NOMO-1 (cell line): Measurements from ENCODE around the gene TRNAU1AP.
"Not testable (repeated sequence)": the region's sequence is repeated elsewhere in the genome, so short reads cannot be mapped to it uniquely, and the experiment has no call there.

ENCODE experiments used
- DNase-seq, 2 experiments: peaks; one replicate each; lab custom pipeline; 2025; ENCODE audit not compliant: unreplicated experiment in 2 of 2; lab: John Stamatoyannopoulos, UW

Gene TRNAU1AP

DNA sequence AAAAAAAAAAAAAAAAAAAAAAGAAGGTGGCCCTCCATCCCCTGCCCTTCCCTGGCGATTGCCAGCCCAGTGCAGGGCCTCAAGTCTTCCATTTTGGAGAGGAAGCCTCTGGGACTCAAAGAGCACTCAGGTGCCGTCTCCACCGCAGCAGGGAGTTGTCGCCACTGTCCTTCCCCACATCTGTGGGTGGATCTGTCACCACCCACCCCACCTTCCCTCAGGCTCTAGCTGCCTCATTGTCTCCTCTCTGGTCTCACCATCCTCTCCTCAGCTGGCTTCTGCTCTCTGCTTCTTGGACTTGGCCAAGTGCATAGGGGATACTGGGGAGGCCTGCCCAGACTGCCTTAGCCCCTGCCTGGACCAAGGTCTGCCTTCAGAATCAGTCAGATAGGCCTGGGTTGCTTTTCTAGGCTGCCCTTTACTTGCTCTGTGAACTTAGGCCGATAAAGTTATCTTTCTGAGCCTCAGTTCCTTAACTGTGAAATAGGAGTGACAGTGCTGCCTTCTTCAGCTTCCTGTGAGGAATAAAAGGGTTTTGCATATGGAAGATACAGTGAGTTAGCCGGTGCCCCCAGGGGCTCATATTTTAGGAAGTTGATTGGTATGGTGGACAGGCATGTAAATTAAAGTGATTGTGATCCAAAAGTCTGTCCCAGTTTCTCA lies 31.3 kb upstream of the TRNAU1AP start:
- no peak for DNase-seq

DNA sequence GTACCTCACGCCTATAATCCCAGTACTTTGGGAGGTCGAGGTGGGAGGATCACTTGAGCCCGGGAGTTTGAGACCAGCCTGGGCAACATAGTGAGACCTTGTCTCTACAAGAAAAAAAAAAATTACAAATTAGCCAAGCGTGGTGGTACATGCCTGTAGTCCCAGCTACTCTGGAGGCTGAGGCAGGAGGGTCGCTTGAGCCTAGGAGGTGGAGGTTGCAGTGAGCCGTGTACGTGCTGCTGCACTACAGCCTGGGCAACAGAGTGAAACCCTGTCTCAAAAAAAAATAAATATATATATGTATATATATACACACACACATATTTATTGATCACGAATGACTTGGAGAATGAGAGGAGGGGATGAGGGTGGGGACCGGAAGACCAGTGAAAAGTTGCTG lies 30.3 kb upstream of the TRNAU1AP start:
- not testable (repeated sequence) for DNase-seq

DNA sequence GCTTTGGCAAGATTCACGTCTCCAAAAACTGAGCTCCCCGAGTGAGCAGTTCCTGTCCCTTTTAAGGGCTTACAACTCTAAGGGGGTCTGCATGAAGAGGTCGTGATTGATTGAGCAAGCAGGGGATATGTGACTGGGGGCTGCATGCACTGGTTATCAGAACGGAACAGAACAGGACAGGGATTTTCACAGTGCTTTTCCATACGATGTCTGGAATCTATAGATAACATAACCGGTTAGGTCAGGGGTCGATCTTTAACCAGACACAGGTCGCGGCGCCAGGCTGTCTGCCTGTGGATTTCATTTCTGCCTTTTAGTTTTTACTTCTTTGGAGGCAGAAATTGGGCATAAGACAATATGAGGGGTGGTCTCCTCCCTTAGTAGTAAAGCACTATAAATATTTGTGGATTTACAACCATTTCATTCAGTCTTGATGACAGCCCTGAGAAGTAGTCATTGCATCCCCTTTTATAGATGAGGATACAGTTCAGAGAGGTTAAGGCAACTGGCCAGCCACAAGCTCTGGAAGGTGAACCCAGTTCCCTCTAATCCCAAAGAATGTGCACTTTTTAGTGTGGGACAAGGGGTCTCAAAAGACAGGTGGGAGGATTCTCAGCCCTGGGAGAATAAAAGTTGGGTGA lies 27.8 kb upstream of the TRNAU1AP start:
- DNase-seq, result not testable (repeated sequence)

DNA sequence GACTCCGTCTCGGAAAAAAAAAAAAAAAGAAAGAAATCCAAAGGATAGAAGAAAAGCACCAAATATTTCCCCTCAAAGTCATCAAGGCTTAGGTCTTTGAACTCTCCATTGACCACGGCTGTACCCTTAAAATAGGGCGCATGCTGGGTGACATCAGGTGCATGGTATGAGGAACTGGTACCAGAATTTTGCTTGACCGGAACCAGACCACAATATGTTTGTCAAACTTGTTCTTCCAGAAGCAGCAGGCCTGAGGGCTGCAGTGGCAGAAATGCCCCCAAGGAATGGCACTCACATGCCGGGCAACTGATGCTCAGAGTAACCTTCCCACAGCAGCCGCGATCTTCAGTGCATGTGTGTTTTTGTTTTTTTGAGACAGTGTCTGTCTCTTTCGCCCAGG lies 26.0 kb upstream of the TRNAU1AP start:
- DNase-seq, result no peak

DNA sequence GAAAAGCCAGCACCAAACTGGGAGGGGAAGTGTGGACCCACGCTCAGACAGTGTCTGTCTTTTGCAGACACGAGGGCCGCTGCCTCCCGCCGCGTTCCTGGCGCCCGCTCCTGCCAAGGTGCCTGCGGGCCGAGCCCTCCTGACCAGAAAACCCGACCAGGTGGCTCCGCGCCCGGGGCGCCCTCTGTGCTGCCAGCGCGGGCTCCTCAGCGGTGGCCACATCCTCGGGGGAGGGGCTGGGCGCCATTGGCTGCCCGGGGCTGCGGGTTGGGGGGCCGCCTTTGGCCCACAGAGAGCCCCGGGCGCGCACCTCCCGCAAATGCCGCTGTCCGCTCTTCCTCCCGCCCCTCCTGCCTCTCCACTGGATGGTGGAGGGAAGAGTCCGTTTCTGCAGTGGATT lies 22.4 kb upstream of the TRNAU1AP start:
- no peak for DNase-seq

DNA sequence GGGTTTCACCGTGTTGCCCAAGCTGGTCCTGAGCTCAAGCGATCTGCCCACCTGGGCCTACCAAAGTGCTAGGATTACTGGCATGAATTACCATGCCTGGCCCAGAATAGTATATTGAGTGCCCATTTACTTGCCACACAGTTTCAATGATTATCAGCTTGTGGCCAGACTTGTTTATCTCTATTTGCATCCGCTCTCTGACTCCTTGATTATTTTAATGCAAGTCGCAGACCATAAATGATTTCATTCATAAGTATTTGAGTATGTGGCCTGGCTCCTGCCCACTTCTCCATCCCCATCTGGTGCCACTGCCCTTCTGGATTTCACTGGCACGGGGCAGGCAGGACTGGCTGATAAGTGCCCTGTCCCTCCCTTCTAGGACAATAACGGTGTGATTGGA lies 18.2 kb upstream of the TRNAU1AP start:
- DNase-seq, result no peak

DNA sequence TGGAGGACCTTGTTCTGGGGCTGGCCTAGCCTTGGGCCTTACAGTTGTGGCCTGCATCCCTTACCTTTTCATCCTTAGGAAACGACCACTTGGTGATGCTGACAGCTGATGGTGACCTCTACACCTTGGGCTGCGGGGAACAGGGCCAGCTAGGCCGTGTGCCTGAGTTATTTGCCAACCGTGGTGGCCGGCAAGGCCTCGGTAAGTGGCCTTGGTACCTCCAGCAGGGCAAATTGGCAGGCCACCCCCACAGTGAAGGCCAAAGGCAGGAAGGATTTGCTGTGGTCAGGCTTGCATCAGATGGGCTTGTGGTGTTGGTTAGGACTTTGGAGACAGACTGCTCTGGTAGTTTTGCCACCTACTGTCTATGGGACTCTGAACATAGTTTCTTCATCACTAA lies 17.7 kb upstream of the TRNAU1AP start:
- no peak for DNase-seq

DNA sequence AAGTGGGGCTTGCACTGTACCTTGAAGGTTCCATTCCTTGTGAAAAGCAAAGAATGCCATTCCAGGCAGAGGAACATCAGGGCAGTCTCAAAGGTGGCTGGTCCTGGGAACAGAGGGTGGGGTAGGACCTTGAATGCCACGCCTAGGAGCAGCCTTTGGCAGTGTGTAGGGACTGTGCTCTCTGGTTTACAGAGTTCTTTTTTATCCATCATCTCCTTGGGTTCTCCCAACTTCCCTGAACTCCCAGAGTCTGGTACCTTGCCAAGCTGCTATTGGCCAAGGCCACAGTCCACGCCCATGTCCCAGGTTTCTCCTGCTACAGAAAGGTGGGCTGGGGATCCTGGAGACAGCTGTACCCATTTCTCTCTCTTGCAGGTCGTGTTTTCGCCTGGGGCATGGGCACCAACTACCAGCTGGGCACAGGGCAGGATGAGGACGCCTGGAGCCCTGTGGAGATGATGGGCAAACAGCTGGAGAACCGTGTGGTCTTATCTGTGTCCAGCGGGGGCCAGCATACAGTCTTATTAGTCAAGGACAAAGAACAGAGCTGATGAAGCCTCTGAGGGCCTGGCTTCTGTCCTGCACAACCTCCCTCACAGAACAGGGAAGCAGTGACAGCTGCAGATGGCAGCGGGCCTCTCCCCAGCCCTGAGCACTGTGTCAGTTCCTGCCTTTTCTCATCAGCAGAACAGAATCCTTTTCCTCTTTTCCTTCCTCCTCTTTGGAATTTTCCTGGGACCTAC lies 15.3 kb upstream of the TRNAU1AP start:
- DNase-seq, result no peak

DNA sequence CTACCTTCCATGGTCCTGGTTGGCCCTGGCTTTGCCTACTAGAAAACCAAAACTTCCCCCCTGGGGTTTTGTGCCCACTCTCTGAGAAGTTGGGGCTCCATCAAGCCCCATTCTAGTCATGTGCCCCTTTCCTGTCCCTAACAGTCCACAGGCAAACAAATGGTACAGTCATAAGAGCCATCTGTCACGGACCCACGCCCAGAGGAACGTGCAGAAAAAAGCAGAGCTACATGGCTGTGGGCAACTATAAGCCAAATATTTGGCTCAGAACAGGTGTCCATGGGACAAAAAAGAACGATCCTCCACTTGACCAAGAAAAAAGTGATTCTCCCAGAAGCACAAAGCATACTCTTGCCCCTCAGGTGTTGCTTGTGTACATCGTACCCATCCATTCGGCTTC lies 14.6 kb upstream of the TRNAU1AP start:
- no peak for DNase-seq

DNA sequence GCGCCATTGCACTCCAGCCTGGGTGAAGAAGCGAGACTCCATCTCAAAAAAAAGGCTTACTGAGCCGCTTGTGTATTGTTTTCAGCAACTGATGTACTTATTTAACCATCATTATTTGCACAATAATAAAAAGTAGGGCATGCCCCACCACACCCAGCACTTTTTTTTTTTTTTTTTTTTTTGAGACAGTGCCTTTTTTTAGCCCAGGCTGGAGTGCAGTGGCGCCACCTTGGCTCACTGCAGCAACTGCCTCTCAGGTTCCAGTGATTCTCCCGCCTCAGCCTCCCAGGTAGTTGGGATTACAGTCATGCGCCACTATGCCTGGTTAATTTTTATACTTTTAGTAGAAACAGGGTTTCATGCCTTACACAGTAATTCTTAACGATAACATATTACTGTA lies 12.2 kb upstream of the TRNAU1AP start:
- DNase-seq, result no peak

DNA sequence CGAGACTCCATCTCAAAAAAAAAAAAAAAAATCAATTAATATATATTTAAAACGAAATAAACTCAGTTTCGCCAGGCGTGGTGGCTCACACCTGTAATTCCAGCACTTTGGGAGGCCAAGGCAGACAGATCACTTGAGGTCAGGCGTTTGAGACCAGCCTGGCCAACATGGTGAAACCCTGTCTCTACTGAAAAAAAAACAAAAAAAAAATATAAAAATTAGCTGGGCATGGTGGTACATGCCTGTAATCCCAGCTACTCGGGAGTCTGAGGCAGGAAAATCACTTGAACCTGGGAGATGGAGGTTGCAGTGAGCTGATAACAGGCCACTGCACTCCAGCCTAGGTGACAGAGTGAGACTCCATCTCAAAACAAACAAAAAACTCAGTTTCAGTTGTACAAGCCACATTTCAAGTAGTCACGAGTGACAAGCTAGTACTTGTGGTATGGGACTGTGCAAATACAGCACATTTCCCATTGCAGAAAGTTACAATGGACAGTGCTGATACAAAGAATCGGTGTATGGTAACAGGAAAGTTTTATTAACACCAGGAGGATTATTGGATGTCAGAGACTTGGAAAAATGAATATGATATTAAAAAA lies 11.4 kb upstream of the TRNAU1AP start:
- DNase-seq, result not testable (repeated sequence)

DNA sequence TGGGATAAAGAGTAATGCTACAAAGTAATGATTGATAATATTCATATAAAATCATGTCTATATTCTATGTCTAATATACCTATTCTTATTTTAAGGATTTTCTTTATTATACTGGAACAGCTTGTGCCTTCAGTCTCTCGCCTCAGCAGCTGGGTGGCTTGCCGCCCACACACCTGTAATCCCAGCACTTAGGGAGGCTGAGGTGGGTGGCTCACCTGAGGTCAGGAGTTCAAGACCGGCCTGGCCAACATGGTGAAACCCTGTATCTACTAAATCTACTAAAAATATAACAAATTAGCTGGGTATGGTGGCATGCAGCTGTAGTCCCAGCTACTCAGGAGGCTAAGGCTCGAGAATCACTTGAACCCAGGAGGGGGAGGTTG lies 7.6 kb upstream of the TRNAU1AP start:
- no peak for DNase-seq

DNA sequence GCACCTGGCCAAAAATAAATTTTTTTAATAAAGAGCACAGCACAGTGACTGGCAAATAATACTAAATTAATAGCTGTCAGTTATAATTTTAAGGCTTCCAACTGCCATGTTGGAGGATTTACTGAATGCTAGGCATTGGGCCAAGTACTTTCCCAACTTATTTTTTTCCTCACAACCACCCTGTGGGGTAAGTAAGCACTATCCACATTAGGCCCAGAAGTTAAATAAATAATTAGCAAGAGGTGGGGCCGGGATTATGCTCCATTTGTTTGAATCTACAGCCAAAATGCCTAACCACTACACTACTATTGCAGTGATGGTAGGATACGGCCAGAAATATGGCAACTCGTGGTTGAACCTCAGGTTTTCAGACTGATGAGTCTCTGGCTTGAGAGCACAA lies 4.6 kb upstream of the TRNAU1AP start:
- no peak for DNase-seq

DNA sequence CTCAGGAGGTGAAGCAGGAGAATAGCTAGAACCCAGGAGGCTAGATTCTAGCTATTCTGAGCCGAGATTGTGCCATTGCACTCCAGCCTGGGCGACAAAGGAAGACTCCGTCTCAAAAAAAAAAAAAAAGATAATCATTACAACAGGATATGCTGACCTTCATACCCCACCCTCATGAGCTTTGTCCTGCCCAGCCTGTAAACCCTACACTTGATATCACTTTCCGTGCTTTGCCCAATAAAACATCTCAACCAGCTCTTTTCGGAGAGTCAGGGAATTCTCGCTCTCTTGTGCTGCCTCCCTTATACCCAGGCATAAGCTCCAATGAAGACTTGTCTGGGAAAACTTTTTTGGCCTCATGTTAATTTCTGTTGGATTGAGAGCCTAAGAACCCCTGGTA lies 1.5 kb upstream of the TRNAU1AP start:
- no peak for DNase-seq

DNA sequence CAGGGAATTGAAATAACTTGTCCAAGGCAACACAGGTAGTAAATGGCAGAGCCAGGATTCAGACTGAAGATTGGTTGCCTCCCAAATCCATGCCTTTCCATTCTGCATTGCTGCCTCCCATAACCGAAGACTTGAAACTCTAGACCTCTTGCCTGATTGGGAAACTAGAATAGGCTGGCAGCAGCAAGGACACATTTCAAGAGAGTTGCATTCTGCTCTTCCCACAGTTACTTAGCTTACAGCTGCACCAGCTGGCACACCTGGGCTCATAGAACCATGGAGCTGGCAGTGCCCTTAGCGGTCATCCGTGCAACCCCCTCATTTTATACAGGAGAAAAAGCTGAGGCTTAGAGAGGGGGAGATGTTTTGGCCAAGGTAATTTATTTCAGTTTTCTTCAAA lies 8.0 kb downstream of the TRNAU1AP start:
- DNase-seq, result no peak

DNA sequence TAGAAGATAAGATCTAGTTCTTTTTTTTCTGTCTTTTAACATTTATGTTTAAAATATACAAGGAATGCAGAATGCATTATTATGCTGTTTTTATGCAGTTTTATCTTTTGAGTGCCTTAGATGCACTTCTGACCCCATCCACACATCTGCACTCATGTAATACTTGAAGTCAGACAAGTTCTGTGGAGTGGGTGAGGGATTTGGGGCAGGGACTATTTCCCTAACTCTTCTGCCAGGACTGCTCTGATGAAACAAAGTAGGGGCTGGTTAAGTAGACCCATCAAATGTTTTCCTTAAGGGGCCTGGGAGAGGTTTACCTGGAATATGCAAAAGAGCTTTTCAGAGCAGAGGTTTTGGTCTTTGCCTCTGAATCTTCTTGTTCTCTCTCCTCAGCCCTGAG lies 11.4 kb downstream of the TRNAU1AP start:
- DNase-seq, result no peak

DNA sequence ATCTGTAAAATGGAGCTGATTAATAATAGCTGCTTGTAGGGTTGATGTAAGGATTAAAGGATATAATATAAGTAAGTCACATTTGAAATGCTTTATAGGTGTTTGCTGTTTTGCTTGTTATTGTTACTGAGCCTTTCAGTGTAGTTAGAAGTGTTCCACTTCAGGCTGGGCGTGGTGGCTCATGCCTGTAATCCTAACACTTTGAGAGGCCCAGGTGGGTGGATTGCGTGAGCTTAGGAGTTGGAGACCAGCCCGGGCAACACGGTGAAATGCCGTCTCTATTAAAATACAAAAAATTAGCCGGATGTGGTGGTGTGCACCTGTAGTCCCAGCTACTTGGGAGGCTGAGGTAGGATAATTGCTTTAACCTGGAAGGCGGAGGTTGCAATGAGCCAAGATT lies 12.2 kb downstream of the TRNAU1AP start:
- no peak for DNase-seq

DNA sequence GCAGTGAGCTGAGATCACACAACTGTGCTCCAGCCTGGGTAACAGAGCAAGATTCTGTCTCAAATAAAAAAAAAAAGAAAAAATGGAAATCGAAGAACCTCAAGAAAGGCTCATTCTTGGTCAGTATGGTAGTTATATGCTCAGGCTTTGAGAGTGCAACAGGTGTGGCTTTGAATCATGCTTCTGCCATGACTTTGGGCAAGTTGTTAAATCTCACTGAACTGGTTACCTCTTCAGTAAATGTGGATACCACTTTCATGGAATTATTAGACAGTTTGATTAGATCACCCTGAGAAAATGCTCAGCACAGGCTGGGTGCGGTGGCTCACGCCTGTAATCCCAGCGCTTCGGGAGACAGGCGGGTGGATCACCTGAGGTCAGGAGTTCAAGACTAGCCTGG lies 12.8 kb downstream of the TRNAU1AP start:
- DNase-seq, result no peak

DNA sequence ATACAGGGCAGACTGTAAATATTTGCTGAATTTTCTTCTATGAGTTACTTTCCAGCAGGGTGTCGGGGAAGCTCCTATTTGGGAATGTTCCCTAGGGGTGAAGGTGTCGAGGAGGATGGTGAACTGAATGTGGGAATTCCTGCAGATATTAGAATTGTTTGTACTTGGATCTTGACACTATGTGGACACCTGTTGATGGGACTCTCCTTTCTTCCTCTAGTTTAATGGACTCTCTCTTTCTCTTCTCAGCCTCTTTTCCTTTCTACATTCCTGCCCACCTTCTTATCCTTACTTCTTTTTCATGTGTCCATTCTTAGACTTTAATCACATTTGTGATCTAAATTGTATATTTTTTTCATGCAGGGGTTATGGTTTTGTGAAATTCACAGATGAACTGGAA lies 14.0 kb downstream of the TRNAU1AP start:
- no peak for DNase-seq

DNA sequence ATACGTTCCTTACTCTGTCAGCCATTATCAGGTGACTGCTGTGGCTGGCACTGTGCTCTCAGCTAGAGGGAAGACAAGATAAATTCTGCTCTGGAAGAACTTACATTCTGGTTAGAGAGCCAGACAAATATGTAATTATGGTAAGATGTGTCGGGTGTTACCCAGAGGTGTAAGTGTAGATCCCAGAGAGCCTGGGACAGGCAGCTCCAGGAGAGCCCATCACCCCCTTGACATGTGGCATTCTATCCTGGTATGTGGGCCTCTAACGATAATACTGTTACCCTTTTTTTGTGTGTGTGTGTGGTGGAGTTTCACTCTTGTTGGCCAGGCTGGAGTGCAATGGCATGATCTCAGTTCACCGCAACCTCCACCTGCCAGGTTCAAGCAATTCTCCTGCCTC lies 19.0 kb downstream of the TRNAU1AP start:
- no peak for DNase-seq

DNA sequence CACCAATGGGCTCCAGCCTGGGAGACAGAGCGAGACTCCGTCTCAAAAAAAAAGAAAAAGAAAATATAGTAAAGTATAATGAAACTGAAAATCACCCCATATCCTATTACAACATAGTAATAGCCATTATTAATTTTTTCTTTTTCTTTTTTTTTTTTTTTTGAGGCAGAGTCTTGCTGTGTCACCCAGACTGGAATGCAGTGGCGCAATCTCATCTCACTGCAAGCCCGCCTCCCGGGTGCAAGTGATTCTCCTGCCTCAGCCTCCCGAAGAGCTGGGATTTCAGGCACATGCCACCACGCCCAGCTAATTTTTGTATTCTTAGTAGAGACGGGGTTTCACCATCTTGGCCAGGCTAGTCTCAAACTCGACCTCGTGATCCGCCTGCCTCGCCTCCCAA lies 20.0 kb downstream of the TRNAU1AP start:
- DNase-seq, result not testable (repeated sequence)

DNA sequence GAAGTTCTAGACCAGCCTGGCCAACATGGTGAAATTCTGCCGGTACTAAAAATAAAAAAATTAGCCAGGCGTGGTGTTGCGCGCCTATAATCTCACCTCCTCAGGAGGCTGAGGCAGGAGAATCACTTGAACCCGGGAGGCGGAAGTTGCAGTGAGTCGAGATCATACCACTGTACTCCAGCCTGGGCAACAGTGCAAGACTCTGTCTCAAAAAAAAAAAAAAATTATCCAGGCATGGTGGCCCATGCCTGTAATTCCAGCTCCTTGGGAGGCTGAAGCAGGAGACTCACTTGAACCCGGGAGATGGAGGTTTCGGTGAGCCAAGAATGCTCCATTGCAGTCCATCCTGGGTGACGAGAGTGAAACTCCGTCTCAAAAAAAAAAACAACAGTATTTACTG lies 20.7 kb downstream of the TRNAU1AP start:
- DNase-seq, result no peak
